ENCODE results near the gene PARP6.

GRCh38 chr15:72271895-72272212, 500 bp downstream of the PARP6 start:
- TF ChIP-seq CTCF (IDR thresholded peaks at IDR 0.05) (no peak), POLR2A (IDR thresholded peaks at IDR 0.05) (no peak)
